Fibroblast of lung (primary cell): ENCODE measurements around the gene VRK1.

Experiments used
- EZH2 ChIP-seq: IDR thresholded peaks from 2 replicates; pipeline ENCODE4 v1.5.1; 2012; ENCODE audit warnings: low read length, control low read depth, mild to moderate bottlenecking; ENCODE audit errors: missing control alignments
- TF ChIP-seq, protein P1 (sequence below), 2 donors: IDR thresholded peaks in 1 of 2; conservative IDR thresholded peaks in 1 of 2; 1 replicate in 1 of 2; 2 replicates in 1 of 2; pipeline ENCODE4 v1.5.1; 2011 to 2012; ENCODE audit warnings: low read length in 2 of 2, control low read depth in 1 of 2, inconsistent platforms in 1 of 2, low read depth in 1 of 2, mild to moderate bottlenecking in 1 of 2

DNA sequence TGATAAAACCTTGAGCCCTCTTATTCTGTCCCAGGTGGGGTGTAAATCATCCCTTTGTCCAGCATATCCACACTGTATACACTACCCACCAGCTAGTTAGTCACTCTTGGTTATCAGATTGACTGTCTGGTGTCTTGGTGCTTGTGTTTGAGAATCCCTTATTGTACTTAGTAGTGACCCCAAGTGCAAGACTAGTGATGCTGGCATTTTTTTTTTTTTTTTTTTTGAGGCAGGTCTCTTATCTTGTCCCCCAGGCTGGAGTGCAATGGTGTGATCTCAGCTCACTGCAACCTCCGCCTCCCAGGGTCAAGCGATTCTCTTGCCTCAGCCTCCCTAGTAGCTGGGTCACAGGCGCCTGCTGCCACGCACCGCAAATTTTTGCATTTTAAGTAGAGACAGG lies 5.8 kb downstream of the VRK1 start:
- TF ChIP-seq, protein P1, sequence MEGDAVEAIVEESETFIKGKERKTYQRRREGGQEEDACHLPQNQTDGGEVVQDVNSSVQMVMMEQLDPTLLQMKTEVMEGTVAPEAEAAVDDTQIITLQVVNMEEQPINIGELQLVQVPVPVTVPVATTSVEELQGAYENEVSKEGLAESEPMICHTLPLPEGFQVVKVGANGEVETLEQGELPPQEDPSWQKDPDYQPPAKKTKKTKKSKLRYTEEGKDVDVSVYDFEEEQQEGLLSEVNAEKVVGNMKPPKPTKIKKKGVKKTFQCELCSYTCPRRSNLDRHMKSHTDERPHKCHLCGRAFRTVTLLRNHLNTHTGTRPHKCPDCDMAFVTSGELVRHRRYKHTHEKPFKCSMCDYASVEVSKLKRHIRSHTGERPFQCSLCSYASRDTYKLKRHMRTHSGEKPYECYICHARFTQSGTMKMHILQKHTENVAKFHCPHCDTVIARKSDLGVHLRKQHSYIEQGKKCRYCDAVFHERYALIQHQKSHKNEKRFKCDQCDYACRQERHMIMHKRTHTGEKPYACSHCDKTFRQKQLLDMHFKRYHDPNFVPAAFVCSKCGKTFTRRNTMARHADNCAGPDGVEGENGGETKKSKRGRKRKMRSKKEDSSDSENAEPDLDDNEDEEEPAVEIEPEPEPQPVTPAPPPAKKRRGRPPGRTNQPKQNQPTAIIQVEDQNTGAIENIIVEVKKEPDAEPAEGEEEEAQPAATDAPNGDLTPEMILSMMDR (conservative IDR thresholded peaks at IDR 0.05 in 1 of 2, IDR thresholded peaks at IDR 0.05 in 1 of 2; ENCODE audit: low read depth in 1 of 2, low read length in 2 of 2) = no peak
- no peak for TF ChIP-seq EZH2
